RWPE1 (cell line): ENCODE measurements around the gene CRYBA2.

Experiments used
- CTCF ChIA-PET: fragments of 350-600 bp; sonication (Branson Sonifier 250); formaldehyde crosslinking; extraction: SDS; loops from one replicate; lab custom pipeline; 2021; lab: Yijun Ruan, JAX
- POLR2A ChIA-PET: fragments of 400-600 bp; formaldehyde crosslinking; extraction: SDS; loops from one replicate; lab custom pipeline; 2020; ENCODE audit warnings: antibody characterized with exemption; ENCODE audit not compliant: low non-redundant PET; lab: Yijun Ruan, JAX
- DNase-seq: peaks from one replicate; pipeline ENCODE4 v3.0.0; 2012; ENCODE audit warnings: low spot score
- H3K27ac ChIP-seq: fragments of 450-650 bp; 2 replicates; pipeline ENCODE4 v1.5.1; 2017
- CTCF ChIP-seq: fragments of 450-650 bp; conservative IDR thresholded peaks from 2 replicates; pipeline ENCODE4 v1.5.1; 2017; ENCODE audit warnings: low read depth, mild to moderate bottlenecking

The CRYBA2 gene

GRCh38 chr2:218958276-218958675 lies 34.9 kb downstream of the CRYBA2 start:
- no peak for DNase-seq
- ChIA-PET POLR2A (no interaction called here), CTCF (interaction anchor here (2.0 kb wide), 1 partner anchor 22 kb away, joined by 10 read pairs; no protein-coding TSS in a partner anchor)
- TF ChIP-seq CTCF = no peak
- H3K27ac ChIP-seq = no peak overlapping the region

- no peak for DNase-seq
- H3K27ac ChIP-seq = no peak overlapping the region
- no peak for TF ChIP-seq CTCF
- ChIA-PET CTCF (interaction anchor here (0.6 to 2.0 kb wide), 2 partner anchors 22 to 32 kb away, joined by 4 to 10 read pairs; no protein-coding TSS in a partner anchor), POLR2A (no interaction called here)
Observed at GRCh38 chr2:218957671-218958070, 35.6 kb downstream of the CRYBA2 start.

- CTCF ChIA-PET = interaction anchor here (0.6 to 1.4 kb wide), 4 partner anchors 24 to 84 kb away, joined by 4 to 6 read pairs (median 4); no protein-coding TSS in a partner anchor
- TF ChIP-seq CTCF = no peak
- H3K27ac ChIP-seq = no peak overlapping the region
- POLR2A ChIA-PET = no interaction called here
- DNase-seq = no peak
Observed at GRCh38 chr2:218956039-218956438, 37.2 kb downstream of the CRYBA2 start.

- no peak overlapping the region for H3K27ac ChIP-seq
- ChIA-PET POLR2A (no interaction called here), CTCF (interaction anchor here (0.6 to 1.4 kb wide), 3 partner anchors 9 to 78 kb away, joined by 4 to 9 read pairs (median 4); no protein-coding TSS in a partner anchor)
- DNase-seq = no peak
- TF ChIP-seq CTCF = no peak
Observed at GRCh38 chr2:218954541-218955300, 38.5 kb downstream of the CRYBA2 start.

GRCh38 chr2:218953366-218953954 lies 39.8 kb downstream of the CRYBA2 start:
- TF ChIP-seq CTCF = no peak
- POLR2A ChIA-PET = no interaction called here
- CTCF ChIA-PET = interaction anchor here (1.0 kb wide), 2 partner anchors 27 to 77 kb away, joined by 4 read pairs; no protein-coding TSS in a partner anchor
- no peak for DNase-seq
- no peak overlapping the region for H3K27ac ChIP-seq

- DNase-seq = no peak
- no peak for TF ChIP-seq CTCF
- no peak overlapping the region for H3K27ac ChIP-seq
- POLR2A ChIA-PET = no interaction called here
- CTCF ChIA-PET = interaction anchor here (0.6 kb wide), 1 partner anchor 255 kb away, joined by 4 read pairs; no protein-coding TSS in a partner anchor
Observed at GRCh38 chr2:218952160-218952559, 41.1 kb downstream of the CRYBA2 start.
